HG03025 (cell line): ENCODE measurements around the gene RNF5.
A peak's percentile ranks its signal among the peaks of the same experiment; 100 is the strongest.
"Not testable (repeated sequence)": the region's sequence is repeated elsewhere in the genome, so short reads cannot be mapped to it uniquely, and the experiment has no call there.

ENCODE experiments used
- ATAC-seq: cut with Tn5 transposase; IDR thresholded peaks from one replicate; pipeline ENCODE4 v1.9.1; 2021; ENCODE audit warnings: mild to moderate bottlenecking, moderate library complexity; ENCODE audit not compliant: unreplicated experiment, low FRiP score

Gene RNF5, protein sequence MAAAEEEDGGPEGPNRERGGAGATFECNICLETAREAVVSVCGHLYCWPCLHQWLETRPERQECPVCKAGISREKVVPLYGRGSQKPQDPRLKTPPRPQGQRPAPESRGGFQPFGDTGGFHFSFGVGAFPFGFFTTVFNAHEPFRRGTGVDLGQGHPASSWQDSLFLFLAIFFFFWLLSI

DNA sequence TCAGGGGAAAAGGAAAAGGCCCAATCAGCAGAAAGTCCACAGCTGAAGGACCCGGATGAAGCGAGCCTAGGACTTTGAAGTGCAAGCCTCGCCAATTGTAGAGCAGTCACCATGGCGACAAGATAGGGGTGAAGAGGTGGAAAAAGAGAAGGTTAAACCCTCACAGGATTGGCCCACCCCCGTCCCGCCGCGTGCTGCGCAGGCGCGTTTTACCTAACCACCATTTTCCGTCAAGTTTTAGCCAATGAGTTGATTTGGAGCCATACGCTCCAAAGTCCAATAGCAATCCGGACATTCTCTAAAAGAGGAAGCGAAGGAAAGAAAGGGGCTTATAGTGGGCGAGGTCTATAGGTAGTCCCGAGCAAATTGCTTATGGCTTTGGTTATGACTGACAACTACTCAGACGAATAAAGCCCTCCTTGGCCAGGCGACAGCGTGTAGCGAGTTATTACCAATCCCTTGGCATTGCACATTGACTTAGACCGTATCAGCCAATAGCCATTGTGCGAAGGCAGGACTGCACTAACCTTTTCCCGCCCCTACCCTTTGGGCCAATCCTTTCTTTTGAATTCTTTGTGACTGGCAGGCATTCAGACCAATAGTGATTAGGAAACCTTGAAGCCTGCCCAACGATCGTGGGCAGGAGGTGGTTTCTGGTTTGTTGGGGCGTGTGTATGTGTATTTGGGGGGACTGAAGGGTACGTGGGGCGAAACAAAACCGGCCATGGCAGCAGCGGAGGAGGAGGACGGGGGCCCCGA is at the start of gene RNF5:
Gene RNF5, plus strand, starts transcription at position 618 of the 759 bp plus-strand sequence. Its CDS starts 107 bp downstream, at position 725.
- peak; percentile 73 for ATAC-seq

DNA sequence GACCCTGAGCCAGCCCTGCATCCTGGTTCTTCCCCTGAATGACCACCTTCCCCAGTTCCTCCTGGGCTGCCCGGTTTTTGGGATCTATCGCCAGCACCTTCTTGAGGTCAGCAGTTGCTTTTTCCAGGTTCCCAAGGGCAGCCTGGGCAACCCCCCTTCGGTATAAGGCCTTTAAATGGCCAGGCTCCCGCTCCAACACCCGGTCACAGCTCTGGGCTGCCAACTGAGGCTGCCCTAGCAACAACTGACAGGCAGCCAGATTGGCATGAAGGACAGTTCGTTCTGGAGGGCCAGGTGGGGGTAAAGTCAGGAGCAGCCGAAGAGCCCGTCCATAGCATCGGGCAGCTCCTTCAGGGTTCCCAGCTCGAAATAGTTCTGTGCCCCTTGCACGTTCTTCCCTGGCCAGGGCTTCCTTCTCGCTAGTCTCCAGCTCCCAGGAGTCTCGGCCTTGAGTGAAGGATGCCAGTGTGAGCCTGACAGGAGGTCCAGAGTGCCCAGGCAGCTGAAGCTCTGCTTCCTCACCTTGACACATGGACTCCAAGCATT is 49.4 kb upstream of the RNF5 start:
- ATAC-seq, result no peak

GRCh38 chr6:32129297-32130088 is 48.7 kb upstream of the RNF5 start:
- ATAC-seq, result peak; percentile 7

- no peak for ATAC-seq
Measured at GRCh38 chr6:32131439-32131948, 46.7 kb upstream of the RNF5 start.

- no peak for ATAC-seq
Measured at GRCh38 chr6:32132110-32132509, 46.1 kb upstream of the RNF5 start.

DNA sequence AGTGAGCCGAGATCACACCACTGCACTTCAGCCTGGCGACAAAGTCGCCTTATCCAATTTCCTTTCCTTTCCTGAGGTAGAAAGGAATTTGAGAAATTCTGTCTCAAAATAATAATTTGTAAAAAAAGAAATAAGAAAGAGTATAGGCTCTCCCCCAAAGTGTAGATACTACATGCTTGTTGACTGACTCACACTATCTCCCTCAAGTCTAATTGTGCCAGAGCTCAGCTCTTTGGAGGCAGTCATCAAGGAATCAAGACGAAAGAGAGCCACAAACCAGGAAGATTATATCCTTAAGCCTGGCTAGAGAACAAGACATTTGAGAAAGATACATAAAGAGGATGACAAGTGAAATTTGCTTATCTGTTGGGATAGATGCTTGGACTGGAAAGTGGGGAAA is 44.4 kb upstream of the RNF5 start:
- no peak for ATAC-seq

DNA sequence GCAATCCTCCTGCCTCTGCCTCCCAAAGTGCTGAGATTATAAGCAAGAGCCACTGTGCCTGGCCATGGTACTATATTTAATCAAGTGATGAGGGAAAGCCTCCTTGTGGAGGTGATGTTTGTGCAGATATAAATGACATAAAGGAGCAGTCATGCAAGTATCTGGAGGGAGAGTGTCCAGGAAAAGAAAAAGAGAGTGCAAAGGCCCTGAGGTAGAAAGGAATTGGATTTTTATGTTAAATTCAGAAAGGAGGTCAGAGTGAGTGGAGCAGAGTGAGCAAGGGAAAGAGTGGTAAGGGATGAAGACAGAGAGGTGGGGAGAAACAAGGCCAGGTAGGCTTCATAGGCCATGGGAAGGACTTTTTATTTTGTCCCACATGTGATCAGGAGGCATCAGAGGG is 40.8 kb upstream of the RNF5 start:
- no peak for ATAC-seq

DNA sequence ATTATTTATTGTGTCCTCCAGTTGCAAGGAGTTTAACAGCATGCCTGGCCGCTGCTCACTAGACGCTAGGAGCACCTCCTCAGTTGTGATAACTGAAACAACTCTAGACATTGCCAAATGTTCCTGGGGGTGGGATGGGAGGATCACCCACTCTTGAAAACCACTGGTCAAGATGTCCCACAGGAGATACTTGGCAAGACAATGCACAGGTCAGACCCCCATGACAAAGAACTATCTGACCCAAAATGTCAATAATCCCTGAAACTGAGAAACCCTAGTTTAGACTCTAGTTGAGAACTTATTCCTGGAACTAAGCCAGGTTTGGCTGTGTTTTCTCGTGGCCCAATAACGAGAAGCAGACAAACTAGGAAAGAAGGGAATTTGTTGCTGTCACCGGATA is 38.6 kb upstream of the RNF5 start:
- no peak for ATAC-seq

GRCh38 chr6:32140420-32141046 is 37.7 kb upstream of the RNF5 start:
- ATAC-seq, result no peak

DNA sequence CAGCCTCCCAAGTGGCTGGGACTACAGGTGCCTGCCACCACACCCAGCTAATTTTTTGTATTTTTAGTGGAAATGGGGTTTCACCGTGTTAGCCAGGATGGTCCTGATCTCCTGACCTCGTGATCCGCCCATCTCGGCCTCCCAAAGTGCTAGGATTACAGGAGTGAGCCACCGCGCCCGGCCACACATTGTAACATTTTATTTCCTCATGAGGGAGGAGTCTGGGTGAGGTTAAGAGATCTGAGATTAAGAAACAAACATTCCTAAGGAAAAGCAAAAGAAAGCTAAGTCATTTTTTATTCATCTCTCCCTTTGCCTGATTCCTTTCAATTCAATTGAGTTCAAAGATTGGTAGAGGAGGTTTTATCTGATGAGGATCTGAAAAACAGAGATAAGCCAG is 34.0 kb upstream of the RNF5 start:
- not testable (repeated sequence) for ATAC-seq

GRCh38 chr6:32146287-32146686 is 31.9 kb upstream of the RNF5 start:
- no peak for ATAC-seq

- no peak for ATAC-seq
Measured at GRCh38 chr6:32146687-32147086, 31.5 kb upstream of the RNF5 start.

DNA sequence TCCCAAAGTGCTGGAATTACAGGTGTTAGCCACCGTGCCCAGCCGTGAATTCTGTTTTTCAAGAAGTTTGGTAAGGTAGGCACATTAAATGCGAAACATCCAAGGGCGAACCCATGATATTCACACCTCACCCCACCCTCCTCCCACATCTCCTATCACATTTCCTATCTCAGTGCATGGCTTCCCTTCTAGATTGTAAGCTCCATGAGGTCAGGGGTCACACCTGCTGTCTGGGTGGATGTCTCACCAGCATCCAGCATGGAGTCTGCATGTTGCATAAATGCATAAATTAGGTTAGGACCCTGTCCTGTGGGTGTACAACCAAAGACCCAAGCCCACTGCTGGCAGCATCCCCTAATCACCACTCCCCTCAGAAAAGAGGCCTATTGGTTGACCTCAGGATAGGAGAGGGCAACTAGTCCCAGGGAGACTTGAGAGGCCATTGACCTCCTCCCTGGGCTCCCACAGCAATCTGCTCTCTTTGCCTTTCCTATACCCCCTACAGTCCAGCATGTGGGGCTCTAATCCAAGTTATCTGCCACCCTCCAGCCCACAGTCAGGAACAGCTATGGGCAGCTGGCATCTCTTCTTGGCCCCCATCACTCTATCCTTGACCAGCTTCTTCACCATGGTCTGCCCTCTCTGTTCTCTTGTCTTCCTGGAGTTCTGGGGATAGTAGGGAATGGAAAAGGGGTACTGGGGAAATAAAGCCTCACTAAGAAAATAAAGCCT is 30.6 kb upstream of the RNF5 start:
- ATAC-seq, result no peak

DNA sequence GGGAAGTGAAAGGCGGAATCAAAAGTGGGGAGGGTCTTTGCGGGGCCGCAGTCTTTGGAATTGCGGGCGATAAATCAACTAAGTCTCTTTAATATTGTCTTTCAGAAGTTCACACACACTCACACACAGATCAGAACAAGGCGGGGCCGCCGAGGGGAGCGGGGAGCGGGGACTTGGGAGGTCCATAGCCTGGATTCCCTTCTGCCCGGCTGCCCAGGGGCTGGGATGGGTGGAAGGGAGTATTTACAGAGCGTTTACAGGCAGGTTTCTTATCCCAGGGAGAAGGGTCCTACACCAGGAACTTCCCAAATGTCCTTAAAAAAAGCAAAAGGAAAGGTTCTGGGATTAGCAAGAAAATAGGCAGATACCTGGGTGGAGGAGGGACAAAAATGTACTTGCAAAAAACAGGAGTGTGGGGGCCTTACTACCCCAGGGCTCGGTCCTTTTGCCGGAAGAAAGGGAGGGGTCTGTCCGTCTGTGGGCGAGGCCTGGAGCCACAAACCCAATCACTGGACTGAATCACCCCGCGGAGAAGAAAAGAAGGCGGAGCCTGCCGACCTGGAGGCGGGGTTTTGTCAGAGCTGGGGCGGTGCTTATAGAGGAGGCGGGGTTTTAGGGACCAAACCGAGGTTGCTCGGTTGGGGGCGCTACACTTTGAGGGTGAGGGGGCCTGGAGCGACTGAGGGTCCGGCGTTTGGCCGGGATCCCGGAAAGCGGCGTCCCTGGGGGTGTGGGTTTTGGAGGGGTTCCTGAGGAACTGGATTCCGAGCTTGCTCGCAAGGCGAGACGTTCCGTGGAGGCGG is 29.7 kb upstream of the RNF5 start:
- ATAC-seq, result no peak

DNA sequence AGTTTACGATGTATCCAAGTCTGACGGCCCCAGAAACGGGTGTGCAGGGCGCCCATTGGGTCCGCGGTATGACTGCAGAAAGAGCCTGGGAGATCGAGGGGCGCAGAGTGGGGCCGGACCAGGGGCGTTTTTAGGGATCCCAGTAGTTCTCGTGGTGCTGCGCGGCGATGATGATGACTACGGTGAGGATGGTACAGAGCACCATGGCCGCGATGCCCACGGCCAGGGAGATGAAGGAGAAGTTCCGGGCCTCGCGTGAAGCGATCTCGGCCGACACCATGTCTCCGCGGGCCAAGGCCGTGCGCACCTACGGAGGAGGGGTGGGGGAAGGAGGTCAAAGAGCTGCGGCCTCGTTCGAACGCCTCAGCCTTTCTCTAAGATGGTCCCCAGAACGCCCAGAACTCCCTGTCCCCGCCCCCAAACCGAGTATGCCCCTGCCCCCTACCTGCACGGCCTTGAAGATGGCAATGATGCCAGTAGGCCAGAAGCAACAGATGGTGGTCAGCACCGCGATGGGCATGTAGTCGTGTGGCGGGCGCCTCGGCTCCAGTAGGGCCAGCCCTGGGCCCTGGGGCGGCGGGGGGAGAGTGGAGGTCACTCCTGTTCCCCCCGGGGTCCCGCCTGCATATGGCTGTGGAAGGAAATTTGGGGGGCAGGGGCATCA is 29.0 kb upstream of the RNF5 start:
- ATAC-seq, result no peak

DNA sequence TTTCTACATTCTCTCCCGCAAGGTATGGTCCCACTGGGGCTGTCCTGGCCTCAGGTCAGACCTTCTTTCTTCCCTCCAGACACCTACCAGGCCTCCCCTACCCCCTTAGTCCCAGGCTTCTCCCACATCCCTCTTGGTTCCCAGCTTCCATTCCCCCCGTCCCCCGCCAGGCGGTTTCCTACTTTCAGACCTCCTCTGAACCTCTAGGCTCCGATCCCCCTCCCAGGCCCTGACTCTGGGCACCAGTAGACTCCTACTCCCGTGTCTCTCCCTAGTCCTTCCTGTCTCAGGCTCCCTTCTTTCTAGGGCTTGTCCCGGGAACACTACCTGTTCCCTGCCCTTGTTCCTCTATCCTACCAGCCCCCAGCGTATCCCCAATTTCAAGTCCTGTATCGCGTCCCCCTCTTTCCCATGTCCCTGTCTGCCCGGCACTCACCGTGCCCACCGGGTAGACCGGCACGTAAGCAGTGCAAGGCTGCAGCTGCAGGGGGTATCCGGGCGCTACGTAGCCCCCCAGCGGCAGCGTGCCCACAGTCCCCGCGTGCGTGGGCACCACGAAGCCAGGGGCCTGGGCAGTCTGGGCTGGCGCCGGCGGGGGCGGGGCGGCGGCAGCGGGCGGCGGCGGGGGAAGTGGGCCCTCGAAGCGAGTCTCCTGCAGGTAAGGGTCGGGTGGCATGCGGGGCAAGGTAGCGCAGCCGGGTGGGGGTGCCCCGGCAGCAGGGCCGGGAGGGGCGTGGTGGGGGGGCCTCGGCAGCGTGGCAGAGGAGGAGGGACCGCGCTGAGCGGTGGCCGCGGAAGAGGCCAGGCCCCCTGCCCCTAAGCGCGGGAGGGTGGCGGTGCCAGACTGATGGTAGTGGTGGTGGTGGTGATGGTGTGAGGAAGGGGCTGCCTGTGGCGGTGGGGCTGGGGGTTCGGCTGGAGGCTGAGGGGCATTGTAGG is 28.0 kb upstream of the RNF5 start:
- ATAC-seq, result no peak

- ATAC-seq, result no peak
Measured at GRCh38 chr6:32151181-32151862, 26.9 kb upstream of the RNF5 start.
